OCI-LY7 (cell line): Measurements from ENCODE around the gene GLT8D2. TPM values are rescaled to one million over a fixed set of nuclear protein-coding genes. Genes with fewer than 3 reads are reported as not detected.

Experiments used
- BruUV-seq: library from RNA; stranded (reverse); fragments of 400-500 nt; replicated peaks from 2 replicates; lab custom pipeline; 2021; lab: Mats Ljungman, UMichigan
- CTCF ChIA-PET: fragments of 300-600 bp; sonication (Branson Sonifier 250); formaldehyde crosslinking; loops from one replicate; lab custom pipeline; 2022; ENCODE audit warnings: antibody characterized with exemption; ENCODE audit not compliant: unreplicated experiment; lab: Charles Lee
- POLR2A ChIA-PET: fragments of 300-600 bp; sonication (Branson Sonifier 250); formaldehyde crosslinking; loops from one replicate; lab custom pipeline; 2022; ENCODE audit warnings: antibody characterized with exemption; lab: Charles Lee
- DNase-seq: peaks from one replicate; pipeline ENCODE4 v3.0.0-alpha.2; 2015; ENCODE audit warnings: low spot score
- H2AFZ ChIP-seq: fragments of 200-600 bp; sonication (generic), shearing (Covaris generic); 2 replicates; pipeline ENCODE4 v1.6.1; 2014; ENCODE audit warnings: mild to moderate bottlenecking, antibody characterized with exemption, low read length, moderate library complexity
- H3K27ac ChIP-seq: fragments of 200-600 bp; sonication (generic); 2 replicates; pipeline ENCODE4 v1.5.1; 2014; ENCODE audit warnings: mixed run types, low read depth, mild to moderate bottlenecking, moderate library complexity, low read length, inconsistent platforms; ENCODE audit not compliant: poor library complexity, severe bottlenecking
- H3K36me3 ChIP-seq: fragments of 200-600 bp; sonication (generic); 2 replicates; pipeline ENCODE4 v1.6.1; 2014; ENCODE audit warnings: mild to moderate bottlenecking, antibody characterized with exemption, low read length, moderate library complexity, mixed read lengths; ENCODE audit not compliant: insufficient read depth
- H3K4me1 ChIP-seq: fragments of 200-600 bp; sonication (generic); 2 replicates; pipeline ENCODE4 v1.5.1; 2014; ENCODE audit warnings: mild to moderate bottlenecking, low read length; ENCODE audit not compliant: insufficient read depth, poor library complexity, severe bottlenecking
- H3K4me2 ChIP-seq: fragments of 200-600 bp; sonication (generic); 2 replicates; pipeline ENCODE4 v1.6.1; 2014; ENCODE audit warnings: mild to moderate bottlenecking, low read length
- H3K4me3 ChIP-seq: fragments of 200-600 bp; sonication (generic); 2 replicates; pipeline ENCODE4 v1.5.1; 2014; ENCODE audit warnings: mild to moderate bottlenecking, low read depth, low read length; ENCODE audit not compliant: poor library complexity, severe bottlenecking
- H3K79me2 ChIP-seq: fragments of 200-600 bp; sonication (generic); 2 replicates; pipeline ENCODE4 v1.6.1; 2016; ENCODE audit warnings: low read depth, mild to moderate bottlenecking, low read length, moderate library complexity, mixed read lengths; ENCODE audit not compliant: insufficient read depth
- H3K9me2 ChIP-seq: fragments of 200-600 bp; sonication (generic); 2 replicates; pipeline ENCODE4 v1.6.1; 2016; ENCODE audit warnings: mild to moderate bottlenecking, low read length, mixed read lengths; ENCODE audit not compliant: insufficient read depth
- H3K9me3 ChIP-seq: fragments of 200-600 bp; sonication (generic); 2 replicates; pipeline ENCODE4 v1.6.1; 2014; ENCODE audit warnings: mild to moderate bottlenecking, mixed run types, low read length, mixed read lengths
- H4K20me1 ChIP-seq: fragments of 200-600 bp; sonication (generic); 2 replicates; pipeline ENCODE4 v1.6.1; 2014; ENCODE audit warnings: mild to moderate bottlenecking, antibody characterized with exemption, low read length, moderate library complexity, mixed read lengths; ENCODE audit not compliant: insufficient read depth
- CTCF ChIP-seq: fragments of 200-600 bp; sonication (generic); conservative IDR thresholded peaks from 2 replicates; pipeline ENCODE4 v1.5.1; 2014; ENCODE audit warnings: mild to moderate bottlenecking, antibody characterized with exemption, low read length, moderate library complexity, mixed read lengths
- EZH2phosphoT487 ChIP-seq: fragments of 200-600 bp; sonication (generic); IDR thresholded peaks from 2 replicates; pipeline ENCODE4 v1.6.1; 2018; ENCODE audit warnings: low read depth, borderline replicate concordance, mild to moderate bottlenecking, mixed run types, antibody characterized with exemption, low read length, moderate library complexity, mixed read lengths
- intact Hi-C: fragments of 100-400 bp; cut with micrococcal nuclease; formaldehyde crosslinking; loops from one replicate; pipeline ENCODE4 v1.10.0; 2022; ENCODE audit not compliant: unreplicated experiment
- total RNA-seq, 2 experiments: library from RNA; depleted of rRNA in 1 of 2; stranded (reverse); fragments of >200 nt in 1 of 2; shearing (Covaris generic) in 1 of 2; gene quantifications; 2 replicates each; pipeline ENCODE4 v1.2.3, GENCODE V29; 2014 to 2022

The GLT8D2 gene
- total RNA-seq, 2 experiments from 2014 or later = not detected

GRCh38 chr12:104046306-104046705, 3.7 kb downstream of the GLT8D2 start:
- no peak overlapping the region for H3K27ac ChIP-seq
- no peaks in the 10 kb centered on the region for H3K9me3 ChIP-seq
- no peaks in the 10 kb centered on the region for H3K4me1 ChIP-seq
- no peaks in the 10 kb centered on the region for H3K9me2 ChIP-seq
- DNase-seq = no peak
- no peaks in the 10 kb centered on the region for H3K36me3 ChIP-seq
- POLR2A ChIA-PET = interaction anchor here (1.8 kb wide), 1 partner anchor 18 kb away, joined by 5 read pairs; no protein-coding TSS in a partner anchor
- H3K4me3 ChIP-seq = no peak overlapping the region
- BruUV-seq = no TSS peak
- intact Hi-C loops = no loop called here
- H4K20me1 ChIP-seq = no peaks in the 10 kb centered on the region
- H3K79me2 ChIP-seq = no peaks in the 10 kb centered on the region
- TF ChIP-seq EZH2phosphoT487 (no peak), CTCF (no peak)
- no peak overlapping the region for H2AFZ ChIP-seq
- H3K4me2 ChIP-seq = no peak overlapping the region
- CTCF ChIA-PET = interaction anchor here (1.5 kb wide), 1 partner anchor 63 kb away, joined by 3 read pairs; no protein-coding TSS in a partner anchor

GRCh38 chr12:104044158-104044557, 5.8 kb downstream of the GLT8D2 start:
- no peaks in the 10 kb centered on the region for H3K4me1 ChIP-seq

More at GRCh38 chr12:104044158-104044557, 5.8 kb downstream of the GLT8D2 start:
- TF ChIP-seq EZH2phosphoT487 (no peak), CTCF (no peak)
- Histone ChIP-seq H2AFZ (no peak overlapping the region), H3K4me2 (no peak overlapping the region), H4K20me1 (no peaks in the 10 kb centered on the region), H3K27ac (no peak overlapping the region), H3K36me3 (no peaks in the 10 kb centered on the region), H3K79me2 (no peaks in the 10 kb centered on the region), H3K9me2 (no peaks in the 10 kb centered on the region), H3K9me3 (no peaks in the 10 kb centered on the region), H3K4me3 (no peak overlapping the region)
- ChIA-PET CTCF (no interaction called here), POLR2A (no interaction called here)
- BruUV-seq = no TSS peak
- no peak for DNase-seq
- intact Hi-C loops = no loop called here
